Right lobe of liver (tissue), 4 donors: ENCODE results near the gene MUTYH.

Experiments
- POLR2A ChIP-seq: fragments of 450-650 bp; IDR thresholded peaks from one replicate; pipeline ENCODE4 v1.6.1; 2017; ENCODE audit warnings: antibody characterized with exemption, mild to moderate bottlenecking
- TF ChIP-seq, protein P1 (sequence below), 4 donors: fragments of 200-600 bp in 3 of 4; fragments of 450-650 bp in 1 of 4; IDR thresholded peaks; one replicate each; pipeline versions ENCODE4 v1.5.1 to v1.8.0; 2016 to 2022; ENCODE audit warnings: antibody characterized with exemption in 4 of 4, mild to moderate bottlenecking in 2 of 4
- donor health status: DM: no; HTN: no; CAD: no.
- donor health status: DM: no; HTN: no; CAD: no.
- donor health status: DM: no; HTN: yes; CAD: no.

DNA sequence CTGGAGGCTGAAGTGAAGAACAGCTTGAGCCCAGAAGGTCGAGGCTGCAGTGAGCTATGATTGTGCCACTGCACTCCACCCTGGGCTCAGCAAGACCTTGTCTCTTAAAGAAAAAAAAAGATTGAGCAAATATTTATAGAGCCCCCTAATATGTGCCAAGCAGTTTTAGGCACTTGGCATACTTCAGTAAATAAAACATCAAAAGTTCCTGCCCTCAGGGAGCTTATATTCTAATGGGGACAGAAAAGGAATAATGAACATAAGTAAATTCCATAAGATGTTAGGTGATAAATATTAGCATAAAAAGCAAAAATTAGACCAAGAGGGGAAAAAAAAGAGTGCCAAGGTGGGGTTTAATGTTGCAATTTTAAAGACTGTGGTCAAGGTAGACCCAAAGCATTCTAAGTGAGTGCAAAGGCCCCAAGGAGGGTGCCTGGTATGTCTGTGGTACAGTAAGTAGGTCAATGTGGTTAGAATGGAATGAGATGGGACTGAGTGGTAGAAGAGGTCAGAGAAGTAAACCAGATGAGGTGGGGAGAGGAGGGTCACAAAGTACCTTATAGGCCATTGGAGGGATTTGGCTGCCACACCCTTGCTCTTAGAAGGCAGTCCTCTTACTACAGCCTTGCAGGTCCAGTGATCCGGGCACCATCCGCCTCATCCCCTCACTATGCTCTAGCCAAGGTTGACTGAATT, 2.5 kb downstream of the MUTYH start:
- TF ChIP-seq, protein P1, sequence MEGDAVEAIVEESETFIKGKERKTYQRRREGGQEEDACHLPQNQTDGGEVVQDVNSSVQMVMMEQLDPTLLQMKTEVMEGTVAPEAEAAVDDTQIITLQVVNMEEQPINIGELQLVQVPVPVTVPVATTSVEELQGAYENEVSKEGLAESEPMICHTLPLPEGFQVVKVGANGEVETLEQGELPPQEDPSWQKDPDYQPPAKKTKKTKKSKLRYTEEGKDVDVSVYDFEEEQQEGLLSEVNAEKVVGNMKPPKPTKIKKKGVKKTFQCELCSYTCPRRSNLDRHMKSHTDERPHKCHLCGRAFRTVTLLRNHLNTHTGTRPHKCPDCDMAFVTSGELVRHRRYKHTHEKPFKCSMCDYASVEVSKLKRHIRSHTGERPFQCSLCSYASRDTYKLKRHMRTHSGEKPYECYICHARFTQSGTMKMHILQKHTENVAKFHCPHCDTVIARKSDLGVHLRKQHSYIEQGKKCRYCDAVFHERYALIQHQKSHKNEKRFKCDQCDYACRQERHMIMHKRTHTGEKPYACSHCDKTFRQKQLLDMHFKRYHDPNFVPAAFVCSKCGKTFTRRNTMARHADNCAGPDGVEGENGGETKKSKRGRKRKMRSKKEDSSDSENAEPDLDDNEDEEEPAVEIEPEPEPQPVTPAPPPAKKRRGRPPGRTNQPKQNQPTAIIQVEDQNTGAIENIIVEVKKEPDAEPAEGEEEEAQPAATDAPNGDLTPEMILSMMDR (IDR thresholded peaks at IDR 0.05), result no peak
- TF ChIP-seq POLR2A, result no peak
